Upper lobe of left lung (tissue), 4 donors: ENCODE data around the gene CWH43.

ENCODE experiments used
- POLR2A ChIP-seq, 4 donors: fragments of 450-650 bp; IDR thresholded peaks; one replicate each; pipeline ENCODE4 v1.5.1; 2016 to 2017; ENCODE audit warnings: antibody characterized with exemption in 4 of 4, mild to moderate bottlenecking in 2 of 4
- POLR2AphosphoS5 ChIP-seq, 2 donors: sonication (generic); formaldehyde crosslinking; IDR thresholded peaks; one replicate each; pipeline ENCODE4 v1.5.1; 2017; ENCODE audit warnings: antibody characterized with exemption in 2 of 2
- TF ChIP-seq, protein P1 (sequence below), 6 experiments: fragments of 450-650 bp in 4 of 6; fragments of 200-600 bp in 2 of 6; sonication (generic) in 2 of 6; IDR thresholded peaks; one replicate each; pipeline ENCODE4 v1.5.1; 2016 to 2019; ENCODE audit warnings: antibody characterized with exemption in 6 of 6

DNA sequence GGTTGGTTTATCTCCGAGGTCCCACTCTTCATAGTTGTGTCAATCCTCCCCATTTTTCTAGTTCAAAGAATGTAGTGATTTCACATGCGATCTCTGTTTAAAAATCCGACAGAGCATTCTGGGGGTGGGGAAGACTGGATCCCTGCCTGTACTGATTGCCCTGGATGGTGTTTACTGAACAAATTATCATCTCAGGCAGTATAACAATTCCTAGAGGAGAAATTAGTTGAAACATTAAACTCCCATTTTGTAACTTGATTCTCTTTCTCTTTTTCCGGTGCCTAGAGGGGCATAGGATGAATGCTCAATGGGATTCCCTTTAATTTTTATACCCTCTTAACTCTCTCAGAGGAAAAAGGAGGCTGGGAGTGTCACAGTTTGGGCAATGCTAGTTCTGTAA is 10.0 kb upstream of the CWH43 start:
- TF ChIP-seq POLR2A (IDR thresholded peaks at IDR 0.05), result no peak
- TF ChIP-seq, protein P1, sequence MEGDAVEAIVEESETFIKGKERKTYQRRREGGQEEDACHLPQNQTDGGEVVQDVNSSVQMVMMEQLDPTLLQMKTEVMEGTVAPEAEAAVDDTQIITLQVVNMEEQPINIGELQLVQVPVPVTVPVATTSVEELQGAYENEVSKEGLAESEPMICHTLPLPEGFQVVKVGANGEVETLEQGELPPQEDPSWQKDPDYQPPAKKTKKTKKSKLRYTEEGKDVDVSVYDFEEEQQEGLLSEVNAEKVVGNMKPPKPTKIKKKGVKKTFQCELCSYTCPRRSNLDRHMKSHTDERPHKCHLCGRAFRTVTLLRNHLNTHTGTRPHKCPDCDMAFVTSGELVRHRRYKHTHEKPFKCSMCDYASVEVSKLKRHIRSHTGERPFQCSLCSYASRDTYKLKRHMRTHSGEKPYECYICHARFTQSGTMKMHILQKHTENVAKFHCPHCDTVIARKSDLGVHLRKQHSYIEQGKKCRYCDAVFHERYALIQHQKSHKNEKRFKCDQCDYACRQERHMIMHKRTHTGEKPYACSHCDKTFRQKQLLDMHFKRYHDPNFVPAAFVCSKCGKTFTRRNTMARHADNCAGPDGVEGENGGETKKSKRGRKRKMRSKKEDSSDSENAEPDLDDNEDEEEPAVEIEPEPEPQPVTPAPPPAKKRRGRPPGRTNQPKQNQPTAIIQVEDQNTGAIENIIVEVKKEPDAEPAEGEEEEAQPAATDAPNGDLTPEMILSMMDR (IDR thresholded peaks at IDR 0.05), result no peak
- no peak for TF ChIP-seq POLR2AphosphoS5 (IDR thresholded peaks at IDR 0.05)
